ENCODE results near the gene KIAA0232.
A peak's percentile ranks its signal among the peaks of the same experiment; 100 is the strongest.

The KIAA0232 gene

DNA sequence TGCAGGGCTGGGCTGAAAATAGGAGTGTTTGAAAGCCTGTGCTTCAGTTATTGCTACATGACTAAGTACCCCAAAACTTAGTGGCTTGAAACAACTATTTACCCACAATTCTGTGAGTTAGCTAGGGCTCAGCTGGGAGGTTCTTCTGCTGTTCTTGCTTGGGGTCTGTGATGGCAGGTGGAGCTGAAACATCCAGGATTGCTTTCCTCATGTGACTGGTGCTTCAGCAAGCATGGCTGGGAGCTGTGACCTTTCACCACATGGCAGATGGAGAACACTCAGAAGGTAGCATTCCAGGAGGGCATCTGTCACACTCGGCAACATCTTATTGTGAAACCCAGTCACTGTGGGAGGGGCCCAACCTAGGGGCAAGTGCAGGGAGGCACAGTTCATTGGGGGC, 70.1 kb downstream of the KIAA0232 start:
- DNase-seq, result no peak

- DNase-seq, result peak; percentile 9
These were observed 71.7 kb downstream of the KIAA0232 start for GRCh38 chr4:6854098-6854744.

GRCh38 chr4:6855692-6856297, 73.3 kb downstream of the KIAA0232 start:
- DNase-seq, result no peak

- no peak for DNase-seq
These were observed 73.9 kb downstream of the KIAA0232 start for GRCh38 chr4:6856391-6856790.

DNA sequence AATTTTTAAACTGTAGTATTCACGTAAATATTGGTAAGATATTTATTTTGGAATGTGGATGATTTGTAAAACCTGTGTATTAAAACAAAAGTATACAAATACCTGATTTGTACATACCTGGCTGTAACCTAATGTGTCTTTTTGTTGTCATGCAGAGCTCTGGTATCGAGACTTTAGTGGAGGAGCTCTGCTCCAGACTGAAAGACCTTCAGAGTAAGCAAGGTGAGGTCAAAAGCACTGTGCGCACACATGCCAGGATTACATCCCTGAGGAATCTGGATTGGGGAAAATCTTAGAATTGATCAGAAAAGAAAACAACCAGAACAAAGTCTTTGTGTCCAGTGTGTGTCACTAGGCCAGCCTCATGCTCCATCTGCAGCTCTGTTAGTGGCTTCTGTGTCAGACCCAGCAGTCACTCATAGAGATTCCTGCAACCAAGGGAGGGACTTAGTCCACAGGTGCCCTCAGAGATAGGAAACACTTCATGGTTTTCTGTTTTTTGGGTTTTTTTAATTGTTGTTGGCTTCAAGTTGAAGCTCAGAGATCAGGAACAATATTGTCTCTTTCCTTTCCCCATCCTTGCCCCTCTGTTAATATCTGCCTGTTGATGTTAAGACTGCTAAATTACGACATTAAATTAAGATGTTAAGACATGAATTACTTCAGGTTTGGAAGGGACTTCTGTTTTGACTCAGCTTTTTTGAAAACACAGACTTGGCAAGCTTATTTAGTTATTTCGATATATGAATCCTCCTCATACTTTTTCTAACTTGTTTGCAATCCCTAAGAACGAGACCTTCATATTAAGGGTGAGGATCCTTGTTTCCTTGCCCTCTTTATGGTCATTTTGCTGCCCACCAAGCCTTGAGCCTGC, 74.7 kb downstream of the KIAA0232 start:
- DNase-seq, result no peak

DNA sequence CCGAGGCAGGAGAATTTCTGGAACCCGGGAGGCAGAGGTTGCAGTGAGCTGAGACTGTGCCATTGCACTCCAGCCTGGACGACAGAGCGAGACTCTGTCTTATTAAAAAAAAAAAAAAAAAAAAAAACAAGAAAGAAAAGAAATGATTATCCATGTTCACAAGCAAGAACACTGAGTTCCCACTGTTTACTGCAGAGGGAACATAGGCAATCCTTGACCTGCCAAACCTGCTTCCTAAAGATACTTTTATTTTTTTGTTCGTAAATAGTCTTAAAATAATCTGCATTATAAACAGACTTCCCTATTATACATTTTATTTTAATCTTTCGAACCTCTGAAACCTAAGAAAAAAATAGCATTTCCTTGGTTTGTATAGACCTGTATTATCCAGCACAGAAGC, 76.5 kb downstream of the KIAA0232 start:
- no peak for DNase-seq

GRCh38 chr4:6859543-6859942, 77.0 kb downstream of the KIAA0232 start:
- no peak for DNase-seq

DNA sequence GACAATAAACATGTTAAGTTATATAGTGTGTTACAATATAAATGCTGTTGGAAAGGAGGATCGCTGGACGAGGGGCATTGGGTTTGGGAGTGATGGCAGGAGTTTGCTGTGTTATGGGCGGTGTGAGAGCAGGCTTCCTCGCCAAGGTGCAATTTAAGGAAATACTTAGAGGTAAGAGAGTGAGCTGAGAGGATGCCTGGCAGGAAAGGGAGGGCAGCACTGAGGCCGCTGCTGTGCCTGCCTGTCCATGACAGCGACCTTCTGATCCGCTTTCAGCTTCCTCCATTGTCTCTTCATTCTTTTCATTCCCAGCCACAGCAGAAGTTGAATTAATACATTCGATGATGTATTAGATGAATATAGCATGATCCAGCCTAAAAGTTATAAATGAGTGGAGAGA, 85.9 kb downstream of the KIAA0232 start:
- DNase-seq, result no peak

DNA sequence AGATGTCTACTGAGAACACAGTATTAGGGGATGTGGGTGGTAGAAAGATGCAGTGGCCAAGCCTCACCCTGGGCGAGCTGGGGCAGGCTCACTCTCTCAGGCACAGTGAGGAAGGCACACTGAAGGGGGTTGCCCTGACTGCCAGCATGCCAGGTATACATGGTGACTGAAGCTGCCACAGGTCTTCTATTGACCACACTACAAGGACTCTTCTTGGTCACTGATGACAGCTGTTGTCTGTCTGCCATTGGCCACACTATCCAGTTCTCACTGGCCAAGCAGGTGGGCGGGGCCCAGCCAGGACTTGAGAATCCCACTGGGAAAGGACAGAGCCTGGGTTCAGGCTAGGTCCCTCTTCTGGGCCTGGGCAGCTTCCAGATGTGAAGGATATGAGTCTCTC, 87.4 kb downstream of the KIAA0232 start:
- DNase-seq, result no peak

DNA sequence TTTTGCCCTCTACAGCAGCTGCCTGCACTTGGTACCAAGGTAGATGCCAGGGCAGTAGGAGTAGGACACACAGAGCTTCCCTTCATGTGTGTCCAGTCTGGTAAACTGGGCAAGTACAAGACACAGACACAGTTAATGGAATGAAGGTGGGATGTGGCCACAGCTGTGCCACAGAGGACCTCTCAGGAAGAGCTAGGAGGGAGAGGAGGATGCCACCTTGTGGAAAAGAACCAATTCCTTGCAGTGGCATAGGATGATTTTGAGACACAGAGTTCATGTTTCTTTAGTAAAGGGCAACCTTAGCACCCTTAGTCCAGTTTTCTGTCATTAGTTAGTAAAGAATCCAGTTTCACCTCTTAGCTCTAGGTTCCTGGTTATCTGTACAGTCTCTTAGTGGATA, 90.8 kb downstream of the KIAA0232 start:
- DNase-seq, result no peak

DNA sequence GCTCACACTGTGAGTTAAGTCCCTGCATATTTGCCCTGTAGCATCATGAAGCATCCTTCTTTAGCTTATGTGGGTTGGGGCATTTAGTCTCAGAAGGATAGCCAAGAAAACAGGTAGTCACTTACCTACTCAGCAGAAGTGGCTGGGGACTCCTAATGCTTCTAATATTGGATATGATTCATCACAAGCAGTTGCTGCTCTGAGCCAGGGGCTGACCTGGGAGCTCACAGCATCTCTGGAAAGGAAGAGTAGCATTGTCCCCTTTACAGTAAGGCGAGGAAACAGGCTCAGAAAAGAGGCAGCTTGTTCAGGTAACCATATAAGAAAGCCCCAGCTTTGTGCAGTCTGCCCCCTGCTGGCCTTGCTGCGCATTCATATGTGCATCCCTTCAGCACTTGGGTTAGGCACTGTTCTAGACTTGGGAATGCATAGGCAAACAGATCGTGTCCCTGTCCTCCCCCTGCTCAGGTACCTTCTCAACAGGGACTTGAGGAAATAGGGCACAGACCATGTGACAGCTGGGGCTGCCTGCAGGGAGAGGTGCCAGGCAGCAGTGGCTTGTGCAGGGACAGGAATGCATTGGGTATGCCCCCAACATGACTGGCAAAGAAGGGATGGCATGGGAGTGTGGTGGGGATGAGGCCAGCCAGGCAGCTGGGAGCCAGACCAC, 91.4 kb downstream of the KIAA0232 start:
- peak; percentile 9 for DNase-seq

DNA sequence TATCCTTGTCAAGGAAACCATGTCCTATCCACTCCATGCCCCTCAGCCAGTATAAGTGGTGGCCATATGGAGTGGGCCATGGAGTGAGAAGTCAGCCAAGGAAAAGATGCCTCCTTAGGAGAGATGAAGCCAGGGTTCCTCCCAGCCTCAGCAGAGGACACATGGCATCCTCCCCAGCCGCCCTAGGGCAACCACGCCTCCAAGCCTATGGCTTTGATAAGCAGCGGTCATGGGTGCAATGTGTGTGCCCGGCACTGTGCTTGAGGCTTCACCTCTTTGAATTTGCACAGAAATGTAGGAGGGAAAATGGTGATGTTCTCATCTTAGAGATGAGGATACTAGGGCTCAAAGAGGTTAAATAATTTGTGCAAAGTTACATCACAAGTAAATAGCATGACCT, 92.5 kb downstream of the KIAA0232 start:
- no peak for DNase-seq

- DNase-seq, result no peak
These were observed 92.9 kb downstream of the KIAA0232 start for GRCh38 chr4:6875431-6875831.

DNA sequence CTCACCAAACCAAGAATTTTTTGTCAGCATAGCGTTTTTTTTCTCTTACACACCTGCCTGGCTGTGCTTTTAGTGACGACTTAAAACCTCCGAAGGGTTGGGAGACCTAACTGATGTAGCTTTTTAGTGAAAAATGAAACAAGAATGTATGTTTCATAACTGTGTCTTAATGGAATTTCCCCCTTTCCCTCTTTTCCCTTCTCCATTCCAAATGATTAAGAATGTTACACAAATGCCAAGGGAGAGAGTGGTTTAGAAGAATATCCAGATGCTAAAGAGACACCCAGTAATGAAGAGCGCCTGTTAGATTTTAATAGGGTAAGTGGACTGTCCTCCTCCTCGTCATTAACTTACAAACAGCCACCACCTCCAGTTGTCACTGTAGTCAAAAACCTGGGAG, 93.9 kb downstream of the KIAA0232 start:
- no peak for DNase-seq

GRCh38 chr4:6877067-6877466, 94.5 kb downstream of the KIAA0232 start:
- no peak for DNase-seq

GRCh38 chr4:6878451-6879059, 96.0 kb downstream of the KIAA0232 start:
- DNase-seq, result no peak

- no peak for DNase-seq
These were observed 98.2 kb downstream of the KIAA0232 start for GRCh38 chr4:6880691-6881090.

- DNase-seq, result no peak
These were observed 99.4 kb downstream of the KIAA0232 start for GRCh38 chr4:6881908-6882307.

- DNase-seq, result no peak
These were observed 101.9 kb downstream of the KIAA0232 start for GRCh38 chr4:6884341-6884870.

DNA sequence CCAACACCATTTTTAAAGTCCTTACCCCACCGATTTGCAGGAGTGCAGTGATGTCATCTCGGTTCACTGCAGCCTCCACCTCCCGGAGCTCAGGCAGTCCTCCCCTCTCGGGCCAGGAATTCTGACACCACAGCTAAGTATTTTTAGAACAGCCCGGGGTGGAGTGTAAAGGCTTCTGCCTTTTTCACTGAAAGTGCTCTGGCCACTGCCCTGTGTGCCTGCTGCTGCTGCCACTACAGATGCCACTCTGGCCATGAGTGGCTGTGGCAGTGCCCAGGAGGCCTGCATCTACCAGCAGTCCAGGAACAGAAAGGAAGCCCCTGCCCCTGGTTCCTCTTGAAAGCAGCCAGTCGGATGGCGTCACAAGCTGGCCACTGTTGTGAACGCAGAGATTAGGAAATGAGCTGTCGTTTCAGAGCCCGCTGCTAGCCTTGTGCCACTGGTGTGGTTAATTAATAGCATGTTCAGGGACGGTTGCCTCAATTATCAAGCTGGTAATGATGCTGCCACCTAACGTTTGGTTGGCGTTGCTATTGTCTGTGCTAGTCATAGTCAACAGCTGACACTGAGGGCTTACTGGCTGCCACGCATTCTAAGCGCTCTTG, 103.5 kb downstream of the KIAA0232 start:
- no peak for DNase-seq

- no peak for DNase-seq
These were observed 104.4 kb downstream of the KIAA0232 start for GRCh38 chr4:6886886-6887285.
